Measurements from ENCODE around the gene C19orf67.

The C19orf67 gene

DNA sequence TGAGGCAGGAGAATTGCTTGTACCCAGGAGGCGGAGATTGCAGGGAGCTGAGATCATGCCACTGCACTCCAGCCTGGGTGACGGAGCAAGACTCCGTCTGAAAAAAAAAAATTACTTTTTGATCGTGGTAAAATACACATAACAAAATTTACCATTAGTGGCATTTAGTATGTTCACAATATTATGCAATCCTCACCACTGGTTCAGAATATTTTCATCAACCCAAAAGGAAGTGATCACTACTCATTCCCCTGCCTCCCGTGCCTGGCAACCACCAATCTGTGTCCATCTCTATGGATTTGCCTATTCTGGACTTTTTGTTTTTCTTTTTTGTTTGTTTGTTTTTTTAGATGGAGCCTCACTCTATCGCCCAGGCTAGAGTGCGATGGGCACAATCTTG, 22.5 kb downstream of the C19orf67 start:
- H3K4me3 ChIP-seq (ENCODE audit: low read depth, low read length): no peak overlapping the region
- no peak for DNase-seq
- peaks cover 12% of the 10 kb centered on the region for H3K27me3 ChIP-seq (replicated peaks)
- no peaks in the 10 kb centered on the region for H3K36me3 ChIP-seq (replicated peaks)
- in situ Hi-C loops (cut with HindIII; ENCODE audit: low pct_ligation_motif_present, low sequenced_read_pairs): no loop called here
- TF ChIP-seq, protein P1, sequence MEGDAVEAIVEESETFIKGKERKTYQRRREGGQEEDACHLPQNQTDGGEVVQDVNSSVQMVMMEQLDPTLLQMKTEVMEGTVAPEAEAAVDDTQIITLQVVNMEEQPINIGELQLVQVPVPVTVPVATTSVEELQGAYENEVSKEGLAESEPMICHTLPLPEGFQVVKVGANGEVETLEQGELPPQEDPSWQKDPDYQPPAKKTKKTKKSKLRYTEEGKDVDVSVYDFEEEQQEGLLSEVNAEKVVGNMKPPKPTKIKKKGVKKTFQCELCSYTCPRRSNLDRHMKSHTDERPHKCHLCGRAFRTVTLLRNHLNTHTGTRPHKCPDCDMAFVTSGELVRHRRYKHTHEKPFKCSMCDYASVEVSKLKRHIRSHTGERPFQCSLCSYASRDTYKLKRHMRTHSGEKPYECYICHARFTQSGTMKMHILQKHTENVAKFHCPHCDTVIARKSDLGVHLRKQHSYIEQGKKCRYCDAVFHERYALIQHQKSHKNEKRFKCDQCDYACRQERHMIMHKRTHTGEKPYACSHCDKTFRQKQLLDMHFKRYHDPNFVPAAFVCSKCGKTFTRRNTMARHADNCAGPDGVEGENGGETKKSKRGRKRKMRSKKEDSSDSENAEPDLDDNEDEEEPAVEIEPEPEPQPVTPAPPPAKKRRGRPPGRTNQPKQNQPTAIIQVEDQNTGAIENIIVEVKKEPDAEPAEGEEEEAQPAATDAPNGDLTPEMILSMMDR (IDR thresholded peaks at IDR 0.05; ENCODE audit: low read depth, low read length, missing control alignments): no peak
- no peak overlapping the region for H3K27ac ChIP-seq

DNA sequence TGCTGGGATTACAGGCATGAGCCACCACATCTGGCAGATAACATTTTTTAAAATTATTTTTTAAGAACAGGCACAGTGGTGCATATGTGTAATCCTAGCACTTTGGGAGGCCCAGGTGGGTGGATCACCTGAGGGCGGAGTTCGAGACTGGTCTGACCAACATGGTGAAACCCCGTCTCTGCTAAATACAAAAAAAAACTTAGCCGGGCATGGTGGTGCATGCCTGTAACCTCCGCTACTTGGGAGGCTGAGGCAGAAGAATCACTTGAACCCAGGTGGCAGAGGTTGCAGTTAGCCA, 23.1 kb downstream of the C19orf67 start:
- Histone ChIP-seq H3K4me3 (ENCODE audit: low read depth, low read length) (no peak overlapping the region), H3K27ac (no peak overlapping the region), H3K27me3 (replicated peaks) (peaks cover 12% of the 10 kb centered on the region), H3K36me3 (replicated peaks) (no peaks in the 10 kb centered on the region)
- in situ Hi-C loops (cut with HindIII; ENCODE audit: low pct_ligation_motif_present, low sequenced_read_pairs): no loop called here
- DNase-seq: no peak
- TF ChIP-seq, protein P1 (IDR thresholded peaks at IDR 0.05; ENCODE audit: low read depth, low read length, missing control alignments): no peak

DNA sequence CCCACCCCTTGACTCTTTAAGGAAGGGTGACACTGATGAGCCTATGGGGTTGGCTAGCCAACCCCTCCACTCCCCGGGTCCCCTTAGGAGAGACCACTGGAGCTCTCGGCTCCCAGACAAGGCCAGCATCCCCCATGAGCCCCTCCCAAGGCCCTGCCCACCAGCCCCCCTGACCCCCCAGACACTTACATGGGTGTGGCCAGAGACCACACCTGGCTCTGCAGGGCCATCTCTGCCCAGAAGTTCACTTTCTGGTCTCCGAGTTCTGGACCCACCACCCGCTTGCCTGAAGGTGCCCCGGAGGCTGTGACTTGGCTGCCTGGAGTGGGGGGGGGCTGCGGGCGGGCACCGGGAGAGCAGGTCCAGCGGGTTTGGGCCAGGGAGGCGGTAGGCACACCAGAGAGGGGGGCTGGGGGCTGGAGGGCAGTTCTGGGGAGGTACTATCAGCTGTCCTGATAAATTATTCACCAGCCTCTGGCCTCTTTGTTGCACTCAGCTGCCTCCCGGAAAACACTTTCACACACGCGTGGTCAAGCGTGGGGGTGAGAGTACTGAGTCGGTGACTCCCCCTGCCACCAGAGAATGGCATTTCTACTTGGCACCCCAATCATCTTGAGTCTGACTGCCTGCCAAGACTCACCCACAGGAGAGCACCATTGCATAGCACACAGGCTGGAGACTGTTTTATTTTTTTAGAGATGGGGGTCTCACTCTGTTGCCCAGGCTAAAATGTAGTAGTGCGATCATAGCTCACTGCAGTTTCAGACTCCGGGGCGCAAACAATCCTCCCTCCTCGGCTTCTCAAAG, 23.6 kb downstream of the C19orf67 start, which contains the start of gene PALM3:
Gene PALM3, minus strand, starts transcription at position 326 of the 807 bp plus-strand sequence. Its CDS starts 96 bp downstream, at position 230.
- TF ChIP-seq, protein P1 (IDR thresholded peaks at IDR 0.05; ENCODE audit: low read depth, low read length, missing control alignments): no peak
- Histone ChIP-seq H3K27me3 (replicated peaks) (peaks cover 12% of the 10 kb centered on the region), H3K27ac (no peak within 1 kb of the TSS), H3K36me3 (replicated peaks) (no peaks in the 10 kb centered on the region), H3K4me3 (ENCODE audit: low read depth, low read length) (no peak within 1 kb of the TSS)
- DNase-seq: no peak
- in situ Hi-C loops (cut with HindIII; ENCODE audit: low pct_ligation_motif_present, low sequenced_read_pairs): no loop called here

DNA sequence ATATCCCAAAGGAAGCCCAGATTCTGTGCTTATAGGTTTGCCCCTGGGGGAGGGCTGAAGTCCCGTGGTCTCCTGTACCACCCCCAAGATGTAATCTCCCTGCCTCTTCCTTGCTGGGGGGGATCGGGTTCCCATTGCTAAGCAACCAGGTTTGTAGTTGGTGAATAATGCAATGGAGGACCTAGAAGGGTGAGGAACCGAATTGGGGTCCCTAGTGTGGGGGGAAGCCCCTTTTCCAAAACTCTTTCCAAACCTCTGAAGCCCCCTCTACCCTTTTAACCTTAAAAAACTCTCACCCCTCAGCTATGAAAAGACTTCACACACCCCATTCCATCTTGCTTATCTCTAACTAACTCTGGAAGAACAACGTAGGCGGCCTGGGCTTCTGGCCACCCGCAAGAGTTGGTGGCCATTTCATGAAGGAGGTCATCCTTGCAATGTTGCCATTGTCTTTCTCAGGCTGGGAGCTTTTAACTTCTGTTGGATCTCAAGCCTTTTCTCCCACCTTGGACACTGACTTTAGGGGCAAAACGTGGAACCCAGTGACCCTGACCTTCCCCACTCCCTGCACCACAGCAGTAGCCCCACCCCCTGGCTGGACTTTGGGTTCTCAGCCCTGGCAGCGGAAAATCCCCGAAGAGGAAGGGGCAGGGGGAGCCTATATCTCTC, 24.4 kb downstream of the C19orf67 start:
- in situ Hi-C loops (cut with HindIII; ENCODE audit: low pct_ligation_motif_present, low sequenced_read_pairs): no loop called here

DNA sequence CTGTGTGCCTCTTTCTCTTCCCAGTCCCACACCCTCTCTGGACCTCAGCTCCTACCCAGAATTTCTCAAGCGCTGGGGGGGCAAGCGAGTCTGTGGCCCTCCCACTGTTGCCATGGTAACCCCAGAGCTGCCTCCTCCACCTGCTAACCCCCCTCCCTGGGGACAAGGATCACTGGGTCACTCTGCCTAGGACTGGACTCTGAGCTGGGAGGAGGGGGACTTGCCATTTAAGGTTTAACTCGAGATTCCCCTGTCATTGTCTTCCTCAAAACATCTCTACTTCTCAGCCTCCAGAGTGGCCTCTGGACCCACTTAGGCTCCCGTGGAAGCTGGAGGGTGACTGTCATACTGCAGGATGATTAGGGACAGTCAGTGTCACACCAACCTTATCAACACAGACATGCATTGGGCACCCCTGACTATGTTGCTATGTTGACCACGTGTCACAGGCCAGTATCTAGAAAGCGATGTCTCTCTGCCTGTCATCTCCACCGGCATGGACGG, 25.9 kb downstream of the C19orf67 start:
- H3K36me3 ChIP-seq (replicated peaks): no peaks in the 10 kb centered on the region
- in situ Hi-C loops (cut with HindIII; ENCODE audit: low pct_ligation_motif_present, low sequenced_read_pairs): no loop called here
- no peak for DNase-seq
- H3K27ac ChIP-seq: no peak overlapping the region
- TF ChIP-seq, protein P1 (IDR thresholded peaks at IDR 0.05; ENCODE audit: low read depth, low read length, missing control alignments): no peak
- peaks cover 12% of the 10 kb centered on the region for H3K27me3 ChIP-seq (replicated peaks)
- H3K4me3 ChIP-seq (ENCODE audit: low read depth, low read length): no peak overlapping the region

More for the DNA sequence above, 24.4 kb downstream of the C19orf67 start:
- Histone ChIP-seq H3K27ac (no peak overlapping the region), H3K4me3 (ENCODE audit: low read depth, low read length) (no peak overlapping the region), H3K36me3 (replicated peaks) (no peaks in the 10 kb centered on the region), H3K27me3 (replicated peaks) (peaks cover 12% of the 10 kb centered on the region)
- no peak for DNase-seq
- TF ChIP-seq, protein P1 (IDR thresholded peaks at IDR 0.05; ENCODE audit: low read depth, low read length, missing control alignments): no peak

All from brain microvascular endothelial cell (primary cell).